ENCODE measurements around the gene PCDHGA5.
"Not testable (repeated sequence)": the region's sequence is repeated elsewhere in the genome, so short reads cannot be mapped to it uniquely, and the experiment has no call there.

PCDHGA5 gene

DNA sequence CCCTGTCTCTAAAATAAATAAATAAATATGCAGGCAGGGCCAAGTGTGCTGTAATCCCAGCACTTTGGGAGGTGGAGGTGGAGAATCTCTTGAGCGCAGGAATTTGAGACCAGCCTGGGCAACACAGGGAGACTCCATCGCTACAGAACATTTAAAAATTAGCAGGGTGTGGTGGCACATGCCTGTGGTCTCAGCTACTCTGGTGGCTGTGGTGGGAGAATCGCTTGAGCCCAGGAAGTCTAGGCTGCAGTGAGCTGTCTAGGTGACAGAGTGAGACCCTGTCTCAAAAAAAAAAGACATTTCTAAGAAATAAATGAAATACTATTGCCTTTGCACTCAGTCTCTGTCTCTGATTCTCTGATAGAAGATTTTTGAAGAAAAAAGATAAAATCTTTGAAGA is 47.6 kb downstream of the PCDHGA5 start:
- FAIRE-seq = no peak
- no peak for DNase-seq (ENCODE audit: insufficient read length, low spot score)

GRCh38 chr5:141412854-141413539 is 49.0 kb downstream of the PCDHGA5 start, which contains the start of gene PCDHGA10:
PCDHGA10 (plus strand) TSS chr5:141412987; CDS start chr5:141413176, 189 bp downstream.
- DNase-seq (ENCODE audit: insufficient read length, low spot score) (peak; percentile 68), FAIRE-seq (peak; percentile 23)

GRCh38 chr5:141413540-141414069 is 49.6 kb downstream of the PCDHGA5 start:
- FAIRE-seq = no peak
- no peak for DNase-seq (ENCODE audit: insufficient read length, low spot score)

DNA sequence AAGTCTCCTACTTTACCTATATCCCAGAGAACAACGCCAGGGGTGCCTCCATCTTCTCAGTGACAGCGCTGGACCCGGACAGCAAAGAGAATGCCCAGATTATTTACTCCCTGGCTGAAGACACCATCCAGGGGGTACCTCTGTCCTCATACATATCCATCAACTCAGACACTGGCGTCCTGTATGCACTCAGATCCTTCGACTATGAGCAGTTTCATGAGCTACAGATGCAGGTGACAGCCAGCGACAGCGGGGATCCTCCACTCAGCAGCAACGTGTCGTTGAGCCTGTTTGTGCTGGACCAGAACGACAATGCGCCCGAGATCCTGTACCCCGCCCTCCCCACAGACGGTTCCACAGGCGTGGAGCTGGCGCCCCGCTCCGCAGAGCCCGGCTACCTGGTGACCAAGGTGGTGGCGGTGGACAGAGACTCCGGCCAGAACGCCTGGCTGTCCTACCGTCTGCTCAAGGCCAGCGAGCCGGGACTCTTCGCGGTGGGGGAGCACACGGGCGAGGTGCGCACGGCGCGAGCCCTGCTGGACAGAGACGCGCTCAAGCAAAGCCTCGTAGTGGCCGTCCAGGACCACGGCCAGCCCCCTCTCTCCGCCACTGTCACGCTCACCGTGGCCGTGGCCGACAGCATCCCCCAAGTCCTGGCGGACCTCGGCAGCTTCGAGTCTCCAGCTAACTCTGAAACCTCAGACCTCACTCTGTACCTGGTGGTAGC is 50.7 kb downstream of the PCDHGA5 start:
- DNase-seq (ENCODE audit: insufficient read length, low spot score); FAIRE-seq: not testable (repeated sequence)

DNA sequence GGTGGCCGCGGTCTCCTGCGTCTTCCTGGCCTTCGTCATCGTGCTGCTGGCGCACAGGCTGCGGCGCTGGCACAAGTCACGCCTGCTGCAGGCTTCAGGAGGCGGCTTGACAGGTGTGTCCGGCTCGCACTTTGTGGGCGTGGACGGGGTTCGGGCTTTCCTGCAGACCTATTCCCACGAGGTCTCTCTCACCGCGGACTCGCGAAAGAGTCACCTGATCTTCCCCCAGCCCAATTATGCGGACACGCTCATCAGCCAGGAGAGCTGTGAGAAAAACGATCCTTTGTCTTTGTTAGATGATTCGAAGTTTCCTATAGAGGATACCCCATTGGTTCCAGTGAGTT is 51.3 kb downstream of the PCDHGA5 start:
- not testable (repeated sequence) for DNase-seq (ENCODE audit: insufficient read length, low spot score); FAIRE-seq

Measured in GM19239 (cell line).